D721Med (cell line): ENCODE data around the gene VAV1.

Experiments
- DNase-seq: peaks from one replicate; pipeline ENCODE4 v3.0.0; 2011; ENCODE audit warnings: low spot score; ENCODE audit not compliant: insufficient read length
- FAIRE-seq: peaks from 2 replicates; lab custom pipeline; 2011; peaks lifted over from hg19 to GRCh38; lab: Jason Lieb, UNC
- TF ChIP-seq, protein P1 (sequence below): IDR thresholded peaks from 2 replicates; pipeline ENCODE4 v1.5.1; 2012; ENCODE audit warnings: mild to moderate bottlenecking, control low read depth; ENCODE audit not compliant: insufficient read depth; ENCODE audit errors: missing control alignments

The VAV1 gene

DNA sequence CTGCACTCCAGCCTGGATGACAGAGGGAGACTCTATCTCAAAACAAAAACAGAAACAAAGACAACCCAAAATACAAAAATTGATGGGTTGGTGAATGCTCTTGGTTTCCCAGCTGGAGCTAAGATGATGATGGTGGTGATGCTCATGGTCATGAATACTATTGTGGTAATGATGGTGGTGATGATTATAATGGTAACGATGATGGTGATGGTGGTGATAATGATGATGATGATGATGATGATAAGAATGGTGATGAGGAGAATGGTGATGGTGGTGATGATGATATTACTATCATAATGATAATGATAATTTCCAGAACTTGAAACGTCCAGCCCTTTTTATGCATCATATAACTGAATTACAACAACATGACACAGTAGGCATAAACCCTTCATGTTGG, 40.1 kb downstream of the VAV1 start:
- no peak for FAIRE-seq
- TF ChIP-seq, protein P1, sequence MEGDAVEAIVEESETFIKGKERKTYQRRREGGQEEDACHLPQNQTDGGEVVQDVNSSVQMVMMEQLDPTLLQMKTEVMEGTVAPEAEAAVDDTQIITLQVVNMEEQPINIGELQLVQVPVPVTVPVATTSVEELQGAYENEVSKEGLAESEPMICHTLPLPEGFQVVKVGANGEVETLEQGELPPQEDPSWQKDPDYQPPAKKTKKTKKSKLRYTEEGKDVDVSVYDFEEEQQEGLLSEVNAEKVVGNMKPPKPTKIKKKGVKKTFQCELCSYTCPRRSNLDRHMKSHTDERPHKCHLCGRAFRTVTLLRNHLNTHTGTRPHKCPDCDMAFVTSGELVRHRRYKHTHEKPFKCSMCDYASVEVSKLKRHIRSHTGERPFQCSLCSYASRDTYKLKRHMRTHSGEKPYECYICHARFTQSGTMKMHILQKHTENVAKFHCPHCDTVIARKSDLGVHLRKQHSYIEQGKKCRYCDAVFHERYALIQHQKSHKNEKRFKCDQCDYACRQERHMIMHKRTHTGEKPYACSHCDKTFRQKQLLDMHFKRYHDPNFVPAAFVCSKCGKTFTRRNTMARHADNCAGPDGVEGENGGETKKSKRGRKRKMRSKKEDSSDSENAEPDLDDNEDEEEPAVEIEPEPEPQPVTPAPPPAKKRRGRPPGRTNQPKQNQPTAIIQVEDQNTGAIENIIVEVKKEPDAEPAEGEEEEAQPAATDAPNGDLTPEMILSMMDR, result no peak
- DNase-seq, result no peak

DNA sequence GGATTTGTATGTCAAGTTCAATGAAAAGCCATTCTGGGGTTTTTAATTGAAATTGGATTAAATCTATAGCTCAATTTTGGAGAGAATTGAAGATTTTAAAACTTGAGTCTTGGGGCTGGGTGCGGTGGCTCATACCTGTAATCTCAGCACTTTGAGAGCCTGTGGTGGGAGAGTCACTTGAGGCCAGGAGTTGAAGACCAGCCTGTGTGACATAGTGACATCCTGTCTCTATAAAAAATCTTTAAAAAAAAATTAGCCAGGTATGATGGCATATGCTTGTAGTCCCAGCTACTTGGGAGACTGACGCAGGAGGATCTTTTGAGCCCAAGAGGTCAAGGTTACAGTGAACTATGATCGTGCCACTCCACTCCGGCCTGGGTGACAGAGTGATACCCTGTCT, 41.2 kb downstream of the VAV1 start:
- TF ChIP-seq, protein P1, result no peak
- FAIRE-seq (no peak), DNase-seq (no peak)

DNA sequence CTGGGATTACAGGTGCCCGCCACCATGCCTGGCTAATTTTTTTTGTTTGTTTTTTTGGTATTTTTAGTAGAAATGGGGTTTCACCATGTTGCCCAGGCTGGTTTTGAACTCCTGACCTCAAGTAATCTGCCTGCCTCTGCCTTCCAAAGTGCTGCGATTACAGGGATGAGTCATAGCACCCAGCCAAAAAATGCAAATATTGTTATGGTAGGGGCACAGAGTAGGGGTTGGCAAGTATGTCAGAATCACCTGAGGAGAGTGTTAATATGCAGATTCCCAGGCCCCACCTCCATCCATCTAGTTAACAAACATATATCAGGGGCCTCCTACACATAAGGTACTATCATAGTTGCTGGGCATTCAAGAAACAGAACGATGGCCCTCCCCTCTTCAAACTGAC, 44.7 kb downstream of the VAV1 start:
- no peak for FAIRE-seq
- TF ChIP-seq, protein P1, result no peak
- DNase-seq, result no peak

DNA sequence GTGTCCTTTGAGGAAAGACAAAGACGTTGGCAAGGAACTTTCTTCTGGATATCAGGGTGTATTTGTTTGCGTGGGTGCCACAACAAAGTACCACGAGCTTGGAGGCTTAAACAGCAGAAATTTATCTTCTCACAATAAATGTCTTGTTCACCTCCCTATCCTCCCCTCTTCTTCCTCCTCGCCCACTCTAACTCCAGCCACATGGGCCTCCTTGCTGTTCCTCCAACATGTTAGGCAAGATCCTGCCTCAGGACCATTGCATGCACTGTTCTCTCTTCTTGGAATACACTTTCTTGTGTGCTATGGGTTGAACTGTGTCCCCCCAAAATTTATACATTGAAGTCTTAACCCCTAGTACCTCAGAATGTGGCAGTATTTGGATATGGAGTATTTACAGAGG, 45.7 kb downstream of the VAV1 start:
- DNase-seq (no peak), FAIRE-seq (no peak)
- TF ChIP-seq, protein P1, result no peak

DNA sequence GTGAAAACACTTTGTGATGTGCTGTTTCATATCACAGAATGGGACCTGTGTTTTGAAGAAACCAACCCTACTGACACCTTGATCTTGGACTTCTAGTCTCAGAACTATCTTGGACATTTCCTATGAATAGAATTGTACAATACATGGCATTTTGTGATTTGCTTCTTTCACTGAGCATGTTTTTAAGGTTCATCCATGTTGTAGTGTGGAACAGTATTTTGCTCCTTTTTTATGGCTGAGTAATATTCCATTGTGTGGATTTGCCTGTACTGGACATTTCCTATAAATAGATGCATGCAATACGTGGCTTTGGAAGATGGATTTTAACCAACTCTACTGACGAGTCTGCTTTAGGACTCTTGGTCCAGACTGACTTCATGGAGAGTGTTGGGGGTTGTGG, 46.8 kb downstream of the VAV1 start:
- no peak for DNase-seq
- TF ChIP-seq, protein P1, result no peak
- no peak for FAIRE-seq

DNA sequence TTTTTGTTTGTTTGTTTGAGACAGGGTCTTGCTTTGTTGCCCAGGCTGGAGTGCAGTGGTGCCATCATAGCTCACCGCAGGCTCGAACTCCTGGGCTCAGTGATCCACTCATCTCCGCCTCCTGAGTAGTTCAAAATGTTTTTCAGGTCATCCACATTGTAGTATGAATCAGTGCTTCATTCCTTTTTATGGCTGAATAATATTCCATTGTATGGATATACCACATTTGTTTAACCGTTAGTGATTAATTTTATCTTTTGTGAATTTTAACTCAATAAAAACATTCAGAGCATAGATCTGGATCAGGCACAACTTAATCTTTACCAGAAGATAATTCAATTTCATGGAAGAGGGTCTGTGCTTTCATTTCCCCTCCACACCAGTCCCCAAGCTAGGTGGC, 47.7 kb downstream of the VAV1 start:
- TF ChIP-seq, protein P1, result no peak
- no peak for DNase-seq
- FAIRE-seq, result no peak

DNA sequence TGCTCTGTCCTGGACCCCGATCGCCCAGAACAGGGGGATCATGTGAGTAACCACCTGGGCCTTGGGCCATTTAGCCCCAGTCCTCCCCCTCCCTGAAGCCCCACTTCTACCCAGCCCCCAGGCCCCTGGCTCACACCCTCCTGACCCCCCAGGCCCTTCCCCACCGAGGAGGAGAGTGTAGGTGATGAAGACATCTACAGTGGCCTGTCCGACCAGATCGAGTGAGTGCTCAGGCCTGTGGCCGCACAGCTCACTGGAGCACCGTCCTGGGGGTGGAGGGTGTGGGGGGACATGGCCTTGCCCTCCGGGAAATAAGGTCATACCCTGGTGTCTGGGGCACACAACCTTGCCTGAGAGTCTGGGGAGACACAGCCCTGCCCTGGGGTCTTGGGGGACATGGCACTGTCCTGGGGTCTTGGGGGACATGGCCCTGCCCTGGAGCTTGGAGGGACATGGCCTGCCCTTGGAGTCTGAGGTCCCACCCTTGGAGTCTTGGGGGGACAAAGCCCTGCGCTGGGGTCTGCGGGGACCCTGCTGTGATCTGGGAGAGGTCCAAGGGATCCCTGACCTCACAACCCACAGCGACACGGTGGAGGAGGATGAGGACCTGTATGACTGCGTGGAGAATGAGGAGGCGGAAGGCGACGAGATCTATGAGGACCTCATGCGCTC, 49.3 kb downstream of the VAV1 start:
- DNase-seq, result no peak
- FAIRE-seq, result no peak
- TF ChIP-seq, protein P1, result no peak
